Activated T-cell treated with anti-CD3 and anti-CD28 coated beads for 4 hours (primary cell): ENCODE data around the gene SLC16A10.
A peak's percentile ranks its signal among the peaks of the same experiment; 100 is the strongest.
"Not testable (repeated sequence)": the region's sequence is repeated elsewhere in the genome, so short reads cannot be mapped to it uniquely, and the experiment has no call there.

Experiments used
- DNase-seq: peaks from one replicate; pipeline ENCODE4 v3.0.0-alpha.2; 2020

Gene SLC16A10

GRCh38 chr6:111222341-111222740 is 135.0 kb downstream of the SLC16A10 start:
- DNase-seq, result no peak

DNA sequence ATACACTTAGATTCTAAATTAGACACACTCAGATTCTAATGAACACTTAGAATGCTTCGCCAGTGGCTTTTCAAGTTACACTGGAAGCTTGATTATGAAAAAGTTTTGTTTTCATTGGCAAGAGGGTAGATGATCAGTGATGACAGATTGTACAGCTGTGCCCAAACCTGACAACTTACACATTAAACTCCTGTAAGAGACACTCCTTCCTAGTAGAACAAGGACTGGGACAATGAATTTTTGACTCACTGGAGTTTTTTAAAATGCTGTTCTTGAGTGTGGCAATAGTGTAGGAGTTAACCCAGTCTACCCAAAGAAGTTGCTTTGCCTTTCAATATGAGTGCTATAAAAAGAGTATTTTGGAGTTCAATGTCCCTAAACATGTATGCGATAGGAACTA is 140.8 kb downstream of the SLC16A10 start:
- DNase-seq, result no peak

DNA sequence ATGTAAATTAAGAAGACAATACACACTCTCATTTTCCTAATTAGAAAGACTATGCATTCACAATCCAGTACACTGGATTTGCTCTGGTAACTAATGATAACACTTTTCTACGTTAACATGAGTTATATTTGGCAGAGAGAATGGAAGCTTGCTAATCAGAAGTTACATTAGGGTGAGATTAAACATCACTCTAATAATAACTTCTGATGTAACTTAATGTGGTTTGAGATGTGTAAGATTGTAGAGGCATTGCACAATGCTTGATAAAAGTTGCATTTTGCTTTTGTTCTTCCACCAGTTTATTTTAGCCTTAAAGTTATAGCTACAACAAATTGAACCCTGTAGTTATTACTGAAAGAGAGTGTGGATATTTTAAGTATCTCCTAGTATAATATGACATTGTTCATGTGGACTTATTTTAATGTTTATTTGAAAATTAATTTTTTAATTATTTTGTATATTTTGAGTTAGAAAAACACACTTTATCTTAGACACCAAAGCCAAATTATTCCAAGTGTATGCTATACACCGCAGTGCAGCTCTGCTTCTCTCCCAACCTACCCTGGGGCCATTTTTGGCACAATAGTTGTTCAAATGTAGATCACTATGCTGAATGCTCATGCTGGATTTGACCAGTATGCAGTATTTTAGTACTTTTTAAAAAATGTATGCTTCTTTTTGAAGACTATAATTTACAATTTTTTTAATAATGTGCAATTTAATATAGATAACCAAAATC is 143.2 kb downstream of the SLC16A10 start:
- DNase-seq, result no peak

GRCh38 chr6:111231090-111231459 is 143.8 kb downstream of the SLC16A10 start:
- no peak for DNase-seq

- no peak for DNase-seq
Measured at GRCh38 chr6:111237852-111238251, 150.5 kb downstream of the SLC16A10 start.

GRCh38 chr6:111238464-111239119 is 151.3 kb downstream of the SLC16A10 start:
- no peak for DNase-seq

DNA sequence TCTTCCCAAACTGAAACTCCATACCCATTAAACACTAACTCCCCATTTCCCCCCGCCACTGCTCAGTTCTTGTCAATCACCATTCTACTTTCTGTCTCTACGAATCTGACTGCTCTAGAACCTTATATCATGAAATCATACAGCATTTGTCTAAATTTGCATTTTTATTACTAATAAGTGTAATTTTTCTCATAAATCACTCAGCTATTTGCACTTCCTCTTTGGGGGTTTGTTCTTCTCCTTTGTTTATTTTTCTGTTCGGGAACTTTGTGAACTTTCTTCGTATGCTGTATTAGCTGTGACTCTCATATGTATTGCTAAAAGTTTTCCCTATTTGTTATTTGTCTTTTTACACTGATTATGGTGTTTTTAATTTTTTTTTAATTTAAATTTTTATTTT is 152.2 kb downstream of the SLC16A10 start:
- no peak for DNase-seq

DNA sequence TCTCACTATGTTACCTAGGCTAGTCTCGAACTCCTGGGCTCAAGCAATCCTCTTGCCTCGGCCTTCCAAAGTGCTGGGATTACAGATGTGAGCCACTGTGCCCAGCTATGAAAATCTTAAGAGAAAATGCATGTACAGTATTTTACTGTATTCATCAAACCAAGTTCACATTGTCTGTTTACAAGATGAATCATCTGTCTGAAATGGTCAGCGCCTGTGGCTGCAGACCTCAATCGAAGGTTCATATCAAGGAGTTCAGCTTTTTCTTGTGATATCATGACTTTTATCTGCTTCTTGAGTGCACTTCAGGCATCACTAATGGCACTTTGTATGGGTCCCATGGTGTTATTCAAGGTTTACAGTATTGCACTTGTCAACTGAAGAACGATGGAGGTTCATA is 155.1 kb downstream of the SLC16A10 start:
- DNase-seq, result no peak

- DNase-seq, result no peak
Measured at GRCh38 chr6:111243095-111243494, 155.8 kb downstream of the SLC16A10 start.

DNA sequence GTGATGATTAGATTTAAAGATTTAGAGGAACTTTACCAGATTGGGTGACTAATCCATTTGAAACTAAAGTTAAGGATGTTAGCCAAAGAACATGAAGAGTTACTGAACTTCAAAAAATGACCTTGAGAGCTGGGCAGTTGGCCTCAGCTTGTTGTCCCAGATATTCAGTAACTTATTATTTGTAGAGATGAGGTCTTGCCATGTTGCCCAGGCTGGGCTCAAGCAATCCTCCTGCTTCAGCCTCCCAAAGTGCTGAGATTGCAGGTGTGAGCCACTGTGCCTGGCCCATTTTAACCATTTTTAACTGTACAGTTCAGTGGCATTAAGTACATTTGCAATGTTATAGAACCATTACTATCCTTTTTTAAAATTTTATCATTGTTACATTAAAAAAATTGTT is 161.5 kb downstream of the SLC16A10 start:
- DNase-seq, result no peak

DNA sequence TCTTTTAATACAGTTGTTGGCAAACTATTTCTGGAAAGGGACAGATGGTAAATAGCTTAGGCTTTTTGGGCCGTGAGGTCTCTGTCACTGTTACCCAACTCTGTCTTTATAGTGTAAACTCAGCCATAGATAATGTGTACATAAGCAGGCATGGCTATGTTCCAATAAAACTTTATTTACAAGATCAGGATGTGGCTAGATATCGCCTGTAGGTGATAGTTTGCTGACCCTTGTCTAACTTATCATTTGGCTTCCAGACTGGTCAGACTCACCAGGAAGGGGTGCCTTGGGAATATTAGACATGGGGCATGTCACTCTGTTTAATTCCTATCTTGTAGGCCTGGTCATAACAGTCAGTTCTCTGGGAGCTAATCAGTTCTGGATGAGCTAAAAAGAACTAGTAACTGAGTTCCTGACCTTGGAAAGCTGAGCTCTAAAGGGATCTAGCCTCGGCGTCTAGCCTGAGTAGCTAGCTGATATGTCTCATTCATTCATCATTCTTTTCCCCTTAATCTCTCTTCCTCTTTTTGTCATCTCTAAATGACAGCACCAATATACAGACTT is 163.6 kb downstream of the SLC16A10 start:
- no peak for DNase-seq

GRCh38 chr6:111252726-111253125 is 165.4 kb downstream of the SLC16A10 start:
- no peak for DNase-seq

GRCh38 chr6:111254004-111254778 is 166.9 kb downstream of the SLC16A10 start:
- no peak for DNase-seq

GRCh38 chr6:111254779-111255166 is 167.5 kb downstream of the SLC16A10 start:
- DNase-seq, result no peak

DNA sequence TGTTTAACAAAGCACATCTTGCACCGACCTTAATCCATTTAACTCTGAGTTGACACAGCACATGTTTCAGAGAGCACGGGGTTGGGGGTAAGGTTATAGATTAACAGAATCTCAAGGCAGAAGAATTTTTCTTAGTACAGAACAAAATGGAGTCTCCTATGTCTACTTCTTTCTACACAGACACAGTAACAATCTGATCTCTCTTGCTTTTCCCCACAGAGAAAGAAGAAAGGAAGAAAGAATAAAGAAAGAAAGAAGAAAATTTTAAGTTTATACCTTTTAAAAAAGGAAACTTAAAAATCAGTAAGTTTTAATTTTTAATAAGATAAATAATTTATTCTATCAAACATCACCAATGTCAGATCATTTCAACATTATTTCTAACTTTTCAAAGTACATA is 168.5 kb downstream of the SLC16A10 start:
- not testable (repeated sequence) for DNase-seq

DNA sequence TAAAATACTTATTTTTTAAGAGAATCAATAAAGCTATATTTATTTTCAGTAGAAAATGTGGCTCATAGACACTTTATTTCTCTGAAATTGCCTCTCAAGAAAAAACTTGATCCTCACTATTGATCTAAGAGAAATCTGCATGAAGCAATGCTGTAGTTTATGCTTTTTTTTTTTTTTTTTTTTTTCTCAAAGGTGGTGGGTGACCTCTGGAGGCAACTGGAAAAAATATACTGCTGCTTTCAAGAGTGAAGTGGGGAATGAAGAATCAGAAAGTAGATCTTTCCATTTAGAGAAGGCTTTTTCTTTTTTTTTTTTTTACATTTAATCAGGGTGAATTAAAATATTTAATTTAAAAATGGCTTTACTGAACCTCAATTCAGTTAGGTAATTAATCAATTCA is 169.3 kb downstream of the SLC16A10 start:
- DNase-seq, result no peak

- no peak for DNase-seq
Measured at GRCh38 chr6:111258010-111258409, 170.7 kb downstream of the SLC16A10 start.

GRCh38 chr6:111258615-111259088 is 171.3 kb downstream of the SLC16A10 start:
- no peak for DNase-seq

DNA sequence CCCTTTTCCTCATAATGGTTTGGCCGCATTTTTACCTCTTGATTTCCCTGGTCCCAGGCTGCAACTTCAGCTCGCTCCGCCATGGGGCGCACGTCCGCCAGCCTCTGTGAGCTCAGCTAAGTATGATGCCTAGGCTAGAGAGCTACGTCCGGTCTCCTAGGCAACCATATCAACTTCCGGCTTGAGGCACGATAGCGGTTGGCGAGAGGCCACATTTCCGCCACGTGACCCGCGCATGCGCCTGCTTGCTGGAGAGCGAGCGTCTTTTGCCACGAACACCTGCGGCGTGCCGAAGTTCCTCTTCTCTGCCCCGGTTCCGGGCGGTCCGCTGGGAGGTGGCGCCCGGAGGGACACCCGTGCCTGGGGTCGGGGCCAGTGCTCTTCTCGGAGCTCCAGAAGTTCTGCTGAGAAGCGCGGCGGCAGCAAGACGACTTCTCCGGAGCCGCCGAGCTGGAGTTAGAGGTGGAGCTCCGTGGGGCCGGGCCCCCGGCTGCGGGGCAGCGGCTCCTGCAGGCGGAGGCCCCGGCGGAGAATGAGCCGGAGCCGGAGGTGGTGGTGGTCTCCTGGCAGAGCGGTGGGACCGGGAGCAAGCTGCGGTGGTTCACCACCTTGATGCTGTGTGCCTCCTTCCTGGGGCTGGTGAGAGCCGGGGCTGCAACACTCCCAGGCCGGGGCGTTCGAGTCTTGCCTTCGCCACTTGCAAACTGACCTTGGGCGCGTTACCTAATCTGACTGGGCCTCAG is 172.0 kb downstream of the SLC16A10 start:
- DNase-seq, result peak; percentile 98

GRCh38 chr6:111260570-111261298 is 173.4 kb downstream of the SLC16A10 start:
- no peak for DNase-seq

DNA sequence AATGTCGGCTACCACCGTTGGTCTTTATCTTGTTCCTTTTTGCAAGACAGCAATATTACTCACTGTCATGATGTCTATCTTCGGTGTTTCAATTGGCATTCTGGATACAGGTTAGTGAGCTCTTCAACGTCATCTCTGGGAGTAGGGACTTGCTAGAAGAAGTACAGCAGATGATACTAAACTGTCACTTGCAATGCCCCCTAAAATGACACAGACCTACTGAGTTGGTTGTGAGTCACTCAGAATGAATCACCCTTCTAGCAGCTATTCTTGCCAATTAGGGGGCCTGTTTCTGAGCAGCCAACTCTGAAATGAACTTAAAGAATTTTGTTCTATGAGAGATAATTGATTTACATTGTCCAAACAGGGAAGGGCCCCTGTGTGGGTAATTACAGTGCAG is 176.5 kb downstream of the SLC16A10 start:
- no peak for DNase-seq

DNA sequence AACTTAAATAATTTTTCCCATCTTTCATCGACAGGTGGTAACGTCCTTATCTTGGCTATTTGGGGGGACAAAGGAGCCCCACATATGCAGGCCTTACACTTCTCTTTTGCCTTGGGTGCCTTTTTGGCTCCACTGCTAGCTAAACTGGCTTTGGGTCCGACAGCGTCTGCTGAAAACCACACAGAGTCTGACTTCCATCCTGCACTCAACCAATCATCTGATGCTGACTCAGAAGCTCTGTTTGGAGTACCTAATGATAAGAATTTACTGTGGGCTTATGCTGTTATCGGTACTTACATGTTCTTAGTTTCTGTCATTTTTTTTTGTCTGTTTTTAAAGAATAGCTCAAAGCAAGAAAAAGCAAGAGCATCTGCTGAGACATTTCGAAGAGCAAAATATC is 178.5 kb downstream of the SLC16A10 start:
- DNase-seq, result no peak
